OCI-LY7 (cell line): ENCODE results near the gene PCP4L1.

Source experiments
- CTCF ChIP-seq: fragments of 200-600 bp; sonication (generic); conservative IDR thresholded peaks from 2 replicates; pipeline ENCODE4 v1.5.1; 2014; ENCODE audit warnings: mild to moderate bottlenecking, antibody characterized with exemption, low read length, moderate library complexity, mixed read lengths
- EZH2phosphoT487 ChIP-seq: fragments of 200-600 bp; sonication (generic); IDR thresholded peaks from 2 replicates; pipeline ENCODE4 v1.6.1; 2018; ENCODE audit warnings: low read depth, borderline replicate concordance, mild to moderate bottlenecking, mixed run types, antibody characterized with exemption, low read length, moderate library complexity, mixed read lengths

- TF ChIP-seq CTCF, result peak; percentile 79
- no peak for TF ChIP-seq EZH2phosphoT487
Observed at GRCh38 chr1:161305867-161306519, 47.4 kb downstream of the PCP4L1 start.
